ENCODE results near the gene ADCY5.

Gene ADCY5

DNA sequence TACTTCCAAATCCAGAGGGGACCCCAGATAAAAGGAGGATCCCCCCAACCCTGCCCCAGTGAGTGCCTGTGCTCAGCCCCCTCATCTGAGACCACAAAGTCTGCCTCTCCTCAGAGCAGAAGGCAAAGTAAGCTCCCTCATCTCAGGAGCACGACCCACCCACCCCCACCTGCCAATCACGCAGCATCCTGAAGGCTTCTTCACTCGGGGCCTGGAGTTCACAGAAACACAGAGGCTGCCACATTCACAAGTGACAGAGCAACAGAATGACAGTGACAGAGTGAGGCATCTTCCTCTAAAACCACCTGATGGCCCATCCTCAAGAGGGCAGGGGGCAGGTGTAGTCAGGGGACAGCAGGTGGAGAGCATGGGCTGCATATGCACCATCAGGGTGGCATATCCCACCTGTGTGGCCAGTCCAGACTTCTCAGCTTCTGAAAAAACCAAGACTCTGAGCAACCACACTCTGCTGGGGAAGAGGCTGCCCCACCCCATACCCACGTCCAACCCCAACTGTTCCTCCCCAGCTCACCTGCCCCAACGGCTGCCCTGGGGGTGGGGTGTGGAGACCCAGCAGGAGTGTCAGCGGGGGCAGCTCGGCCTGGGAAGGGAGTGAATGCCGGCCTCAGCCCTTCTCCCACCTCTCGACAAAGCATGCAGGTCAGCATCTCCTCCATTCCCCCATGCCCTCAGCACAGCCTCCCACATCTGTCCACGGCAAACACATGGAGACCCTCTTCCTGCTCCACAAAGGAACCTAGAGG is 19.3 kb downstream of the ADCY5 start:
- no peak for DNase-seq (ENCODE audit: low read depth)

- no peak for DNase-seq (ENCODE audit: low read depth)
These were observed 23.7 kb downstream of the ADCY5 start for GRCh38 chr3:123424999-123425712.

GRCh38 chr3:123424321-123424998 is 24.4 kb downstream of the ADCY5 start:
- no peak for DNase-seq (ENCODE audit: low read depth)

DNA sequence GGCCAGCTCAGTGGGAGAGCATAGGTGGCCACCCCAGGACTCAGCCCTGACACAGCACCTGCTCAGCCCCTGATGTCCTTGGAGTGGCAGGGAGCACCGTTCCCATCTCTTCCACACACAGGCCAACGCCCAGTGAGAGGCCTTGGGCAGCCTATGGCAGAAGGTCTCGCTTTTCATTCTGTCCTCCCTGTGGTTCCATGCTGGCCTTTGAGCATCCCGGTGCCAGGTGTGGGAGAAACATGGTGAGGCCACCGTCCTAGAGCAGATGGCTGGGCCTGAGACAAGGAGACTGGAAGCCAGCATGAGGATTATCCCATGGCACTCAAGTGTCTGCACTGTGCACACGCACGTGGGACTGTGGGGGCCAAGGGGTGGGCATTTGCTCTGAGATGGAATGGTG is 25.1 kb downstream of the ADCY5 start:
- DNase-seq (ENCODE audit: low read depth) = no peak

GRCh38 chr3:123423031-123423430 is 25.9 kb downstream of the ADCY5 start:
- DNase-seq (ENCODE audit: low read depth) = no peak

GRCh38 chr3:123422457-123422856 is 26.4 kb downstream of the ADCY5 start:
- DNase-seq (ENCODE audit: low read depth) = no peak

DNA sequence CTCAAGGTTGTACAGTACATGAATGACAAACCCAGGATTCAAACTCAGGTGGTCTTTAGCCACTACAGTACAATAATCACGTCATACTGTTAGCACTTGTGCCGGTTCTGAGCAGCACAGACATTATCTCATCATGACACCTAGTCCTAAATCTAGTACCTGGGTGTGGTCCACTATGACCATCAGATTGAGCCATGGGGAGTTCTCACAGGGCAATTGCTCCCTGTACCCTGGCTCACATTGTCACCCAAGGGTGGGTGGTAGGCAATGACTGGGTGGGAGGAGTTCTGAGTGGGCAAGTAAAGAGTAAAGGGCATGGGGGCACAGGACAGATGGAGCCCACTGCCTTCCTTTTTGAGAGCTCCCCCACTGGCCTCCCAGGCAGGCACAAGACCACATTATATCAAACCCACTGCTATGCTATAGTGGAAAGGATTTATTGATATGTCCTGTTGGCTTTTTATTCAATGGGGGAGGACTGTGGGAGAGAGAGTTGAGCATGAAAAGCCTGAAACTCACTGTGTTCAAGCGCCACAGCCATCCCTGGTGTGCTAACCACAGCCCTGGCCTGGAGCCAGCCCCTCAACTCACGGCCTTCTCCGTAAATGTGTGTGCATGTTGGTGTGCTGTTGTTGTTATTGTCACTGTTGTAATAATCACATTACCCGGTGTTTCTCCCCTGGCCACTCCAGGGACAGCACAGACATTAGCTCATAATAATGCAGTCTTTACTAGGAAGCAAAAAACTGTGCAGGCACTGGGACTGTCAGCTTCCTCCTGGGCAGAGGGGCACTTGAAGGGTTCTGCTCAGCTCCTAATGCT is 27.3 kb downstream of the ADCY5 start:
- no peak for DNase-seq (ENCODE audit: low read depth)

- DNase-seq (ENCODE audit: low read depth) = no peak
These were observed 28.4 kb downstream of the ADCY5 start for GRCh38 chr3:123420416-123420968.

DNA sequence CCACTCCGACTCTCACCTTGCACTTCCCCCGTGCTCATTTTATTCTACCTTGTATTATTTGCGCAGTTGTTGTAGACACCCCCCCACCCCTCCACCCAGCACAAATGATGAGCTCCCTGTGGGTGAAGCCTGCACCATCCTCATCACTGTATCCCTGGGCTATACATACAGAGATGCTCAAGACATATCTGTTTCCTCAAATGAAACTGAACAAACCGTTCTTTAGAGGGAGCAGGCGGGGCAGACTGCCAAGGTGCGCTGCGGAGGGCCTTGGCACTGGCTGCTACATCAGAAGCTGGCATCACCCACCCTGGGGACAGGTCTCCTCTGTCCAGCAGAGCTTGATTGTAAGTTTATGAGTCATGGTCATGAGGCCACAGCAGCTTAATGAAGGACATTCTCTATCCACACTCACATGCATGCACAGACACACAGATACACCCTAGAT is 29.0 kb downstream of the ADCY5 start:
- no peak for DNase-seq (ENCODE audit: low read depth)

DNA sequence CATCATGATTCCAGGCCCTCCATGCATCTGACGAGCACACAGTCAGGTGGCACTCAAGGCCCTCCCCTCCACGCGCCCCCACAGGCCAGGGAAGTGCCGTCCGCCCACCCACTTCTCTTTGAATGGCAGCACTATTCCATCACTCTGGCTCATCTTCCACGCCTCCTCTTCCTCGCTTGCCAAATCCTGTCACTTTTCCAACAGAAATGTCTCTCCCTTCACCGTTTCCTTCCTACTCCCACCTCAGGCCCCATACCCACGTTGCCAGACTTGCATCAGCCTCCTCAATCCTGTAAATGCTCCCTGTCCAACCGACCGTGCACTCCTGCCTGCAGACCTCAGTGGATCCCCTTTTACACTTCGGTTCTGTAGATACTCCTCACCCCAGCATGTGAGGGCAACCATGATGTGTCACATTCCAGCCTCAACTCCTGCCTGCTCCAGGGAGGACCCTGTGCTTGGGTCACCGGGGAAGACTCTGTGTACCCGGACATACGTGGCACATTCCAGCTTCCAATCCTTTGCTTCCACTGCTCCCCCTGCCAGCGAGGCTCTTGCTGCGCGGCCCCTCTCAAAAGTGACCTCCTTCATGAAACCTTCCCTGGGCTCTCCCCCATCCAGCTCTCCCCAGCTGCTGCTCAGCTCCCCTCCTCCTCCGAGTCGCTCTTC is 29.6 kb downstream of the ADCY5 start:
- no peak for DNase-seq (ENCODE audit: low read depth)

DNA sequence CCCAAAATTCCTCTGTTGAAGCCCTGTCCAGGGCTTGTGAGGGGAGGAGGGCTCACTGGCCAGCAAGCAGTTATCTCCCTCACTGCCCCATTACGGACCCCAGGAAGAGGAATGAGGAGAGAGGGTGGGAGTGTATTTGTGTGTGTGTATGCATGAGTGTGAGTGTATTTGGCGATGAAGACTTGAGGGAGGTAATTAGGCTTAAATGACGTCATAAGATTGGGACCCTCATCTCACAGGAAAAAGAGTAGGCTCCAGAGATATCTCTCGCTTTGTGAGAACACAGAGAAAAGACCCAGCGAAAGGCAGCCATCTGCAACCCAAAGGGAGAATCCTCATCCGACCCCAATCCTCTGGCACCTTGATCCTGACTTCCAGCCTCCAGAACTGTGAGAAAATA is 32.2 kb downstream of the ADCY5 start:
- DNase-seq (ENCODE audit: low read depth) = no peak

GRCh38 chr3:123416173-123416572 is 32.7 kb downstream of the ADCY5 start:
- DNase-seq (ENCODE audit: low read depth) = no peak

DNA sequence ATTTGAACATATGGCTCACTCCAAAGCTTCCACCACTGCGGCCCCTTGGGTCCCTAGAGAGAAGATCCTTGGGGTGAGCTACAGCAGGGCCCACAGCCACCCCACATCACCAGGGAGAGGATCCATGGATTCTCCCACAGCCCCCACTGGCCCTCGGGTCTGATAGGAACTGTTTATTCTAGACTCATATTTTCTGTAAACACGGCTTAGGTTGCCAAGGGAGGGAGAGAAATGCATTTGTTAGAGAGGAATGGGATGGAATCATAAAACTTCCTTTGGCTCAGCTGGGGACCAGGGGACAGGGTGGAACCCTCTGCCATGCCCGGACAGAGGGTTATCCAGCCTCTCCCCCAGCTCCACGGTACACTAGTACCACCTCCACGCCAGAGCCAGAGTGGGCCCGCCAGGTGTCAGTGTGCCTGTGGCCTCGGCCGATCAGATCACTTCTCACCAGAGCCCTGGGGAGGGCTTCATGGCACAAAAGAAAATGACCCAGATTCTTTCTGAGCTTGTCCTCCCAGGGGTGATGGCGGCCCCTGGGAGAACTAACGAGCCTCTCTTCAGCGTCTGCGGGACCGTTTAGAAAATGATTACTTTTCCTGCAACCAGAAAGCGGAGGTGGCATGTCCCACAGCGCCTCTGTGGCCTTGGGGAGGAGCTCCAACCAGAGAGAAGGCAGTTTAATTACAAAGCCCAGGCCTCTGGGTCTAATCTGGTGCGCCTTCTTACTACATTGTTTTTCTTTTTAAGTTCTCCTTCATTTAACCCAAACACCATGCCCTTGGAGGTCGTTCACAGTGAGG is 33.7 kb downstream of the ADCY5 start:
- no peak for DNase-seq (ENCODE audit: low read depth)

DNA sequence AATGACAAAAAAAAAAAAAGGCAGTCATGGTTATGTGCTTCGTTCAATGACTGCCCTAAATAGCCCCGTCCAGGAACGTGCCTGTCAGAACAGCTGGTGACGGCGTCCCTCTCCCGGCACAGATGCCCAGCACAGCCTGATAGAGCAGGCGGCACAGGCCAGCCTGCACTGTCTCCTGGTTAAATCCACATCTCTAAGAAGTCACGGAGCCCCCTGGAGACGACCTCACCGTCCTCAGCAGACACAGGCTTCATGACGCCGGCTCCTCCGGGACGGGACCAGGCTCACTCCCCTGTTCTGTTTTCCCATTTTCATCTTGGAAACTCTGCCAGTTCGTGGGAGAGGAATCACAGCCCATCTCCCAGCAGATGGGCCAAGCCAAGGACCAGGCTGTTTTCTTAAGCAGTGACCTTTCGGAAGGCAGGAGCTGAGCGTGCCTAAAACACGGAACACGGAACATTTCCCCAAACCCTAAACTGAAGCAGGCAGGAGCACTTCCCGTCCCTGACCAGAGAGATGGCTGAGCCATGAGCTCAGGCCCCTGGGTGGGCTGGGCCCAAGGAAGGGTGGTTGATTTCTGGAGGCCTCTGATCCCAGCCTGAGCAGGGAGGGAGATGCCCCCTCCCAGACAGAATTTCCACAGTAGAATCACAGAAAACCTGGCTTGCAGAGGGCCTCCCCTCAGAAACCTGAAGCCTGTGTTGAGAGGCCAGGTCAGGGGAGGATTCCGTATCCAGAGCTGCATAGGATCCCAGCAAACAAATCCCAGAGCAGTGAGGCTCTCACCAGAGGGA is 35.9 kb downstream of the ADCY5 start:
- no peak for DNase-seq (ENCODE audit: low read depth)

- DNase-seq (ENCODE audit: low read depth) = no peak
These were observed 36.8 kb downstream of the ADCY5 start for GRCh38 chr3:123412076-123412475.

DNA sequence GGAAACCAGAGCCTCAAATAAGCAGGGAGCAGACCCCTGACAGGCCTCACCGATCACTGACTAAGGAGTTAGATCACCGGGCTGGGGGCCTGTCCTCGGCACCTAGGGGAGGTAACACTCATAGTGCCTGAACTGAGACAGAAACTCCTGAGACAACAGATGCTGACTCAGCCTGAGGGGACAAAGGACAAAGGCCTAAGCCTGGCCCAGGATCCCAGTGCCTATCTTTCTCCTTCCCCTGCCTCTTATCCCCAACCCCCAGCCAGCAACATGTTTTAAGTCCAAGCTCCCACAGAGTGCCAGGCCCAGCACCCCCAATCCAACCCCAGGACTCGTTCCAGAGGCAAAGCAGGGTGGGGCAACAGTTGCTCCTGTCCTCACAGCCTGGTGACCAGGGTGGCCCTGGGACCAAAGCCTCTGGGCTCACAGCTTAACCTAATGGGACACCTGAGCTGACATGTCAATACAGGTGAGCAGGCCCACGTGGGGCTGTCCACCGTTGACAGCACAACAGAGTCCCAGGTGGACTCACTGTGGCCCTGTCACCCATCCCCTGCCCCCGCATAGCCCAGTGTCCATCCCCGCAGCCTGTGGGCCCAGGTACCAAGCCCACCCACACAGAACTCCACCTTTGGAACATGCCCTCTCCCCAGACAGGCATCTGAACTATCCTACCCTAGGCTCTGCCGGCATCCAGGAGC is 37.4 kb downstream of the ADCY5 start:
- no peak for DNase-seq (ENCODE audit: low read depth)

DNA sequence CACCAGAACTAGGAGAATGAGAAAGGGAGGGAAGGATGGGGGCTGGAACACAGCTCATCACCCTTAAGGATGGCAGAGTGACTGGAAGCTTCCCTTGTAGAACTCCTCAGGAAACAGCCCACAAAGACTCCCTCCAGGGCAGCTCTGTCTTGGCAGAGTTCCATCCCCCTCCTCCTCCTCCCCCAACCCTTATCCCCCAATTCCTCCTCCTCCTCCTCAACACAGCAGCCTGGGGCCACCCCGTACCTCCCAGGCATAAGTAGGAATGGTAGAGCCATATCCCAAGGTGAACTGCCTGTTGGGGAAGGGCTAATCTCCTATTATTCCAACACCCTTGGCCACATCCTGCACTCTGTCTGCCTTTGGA is 38.8 kb downstream of the ADCY5 start:
- DNase-seq (ENCODE audit: low read depth) = no peak

DNA sequence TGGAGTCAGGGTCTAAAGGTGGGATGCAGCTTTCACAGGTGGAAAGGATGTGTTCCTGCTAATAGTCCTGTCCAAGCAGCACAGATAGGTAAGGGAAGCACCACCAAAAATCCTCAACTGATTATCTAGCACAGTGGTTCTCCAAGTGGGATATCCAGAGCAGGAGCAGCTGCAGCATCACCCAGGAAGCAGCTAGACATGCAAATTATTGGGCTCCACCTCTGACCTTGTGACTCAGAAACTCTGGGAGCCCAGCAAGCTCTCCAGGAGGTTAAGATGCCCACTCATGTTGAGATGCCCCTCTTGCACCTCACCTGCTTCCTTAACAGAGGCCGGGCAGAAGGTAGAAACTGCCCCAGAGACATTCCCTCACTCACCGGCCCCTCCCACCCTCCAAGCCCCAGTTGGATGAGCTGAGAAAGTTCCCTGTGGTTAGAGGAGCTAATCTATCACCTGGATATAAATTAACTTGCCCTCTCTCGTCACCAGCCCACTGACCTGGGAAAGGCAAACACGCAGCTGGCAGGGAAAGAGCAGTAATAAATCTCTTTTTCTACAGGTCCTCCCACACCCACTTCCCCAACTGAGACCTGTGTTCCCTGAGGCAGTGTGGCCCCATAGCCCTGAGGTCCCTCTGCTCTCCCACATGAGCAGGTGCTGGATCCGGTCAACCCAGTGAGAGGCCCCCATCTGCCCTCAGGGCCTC is 39.3 kb downstream of the ADCY5 start:
- DNase-seq (ENCODE audit: low read depth) = no peak

Data from activated T-cell treated with anti-CD3 and anti-CD28 coated beads for 48 hours (primary cell).